Glutamatergic neuron (in vitro differentiated cells): Measurements from ENCODE around the gene AHNAK2. TPM values are rescaled to one million over a fixed set of nuclear protein-coding genes. Genes with fewer than 3 reads are reported as not detected.

Experiments used
- DNase-seq: peaks from one replicate; pipeline ENCODE4 v3.0.0; 2022
- H3K27ac Mint-ChIP-seq: one replicate; pipeline ENCODE4 v1.8.0; 2020; ENCODE audit warnings: mild to moderate bottlenecking, mixed read lengths, inconsistent platforms; ENCODE audit not compliant: unreplicated experiment
- H3K27me3 Mint-ChIP-seq: one replicate; pipeline ENCODE4 v1.8.0; 2020; ENCODE audit warnings: mild to moderate bottlenecking, moderate library complexity, mixed read lengths, inconsistent platforms; ENCODE audit not compliant: unreplicated experiment
- H3K36me3 Mint-ChIP-seq: one replicate; pipeline ENCODE4 v1.8.0; 2020; ENCODE audit warnings: mild to moderate bottlenecking, mixed read lengths, inconsistent platforms; ENCODE audit not compliant: unreplicated experiment
- H3K4me1 Mint-ChIP-seq: one replicate; pipeline ENCODE4 v1.8.0; 2020; ENCODE audit warnings: mild to moderate bottlenecking, low read depth, mixed read lengths, inconsistent platforms; ENCODE audit not compliant: unreplicated experiment
- H3K4me3 Mint-ChIP-seq: one replicate; pipeline ENCODE4 v1.8.0; 2020; ENCODE audit warnings: mild to moderate bottlenecking, mixed read lengths, inconsistent platforms; ENCODE audit not compliant: unreplicated experiment
- H3K9me3 Mint-ChIP-seq: one replicate; pipeline ENCODE4 v1.8.0; 2020; ENCODE audit warnings: mild to moderate bottlenecking, moderate library complexity, mixed read lengths, inconsistent platforms; ENCODE audit not compliant: unreplicated experiment
- CTCF ChIP-seq: fragments of 200-600 bp; sonication (generic); IDR thresholded peaks from one replicate; pipeline ENCODE4 v1.5.0; 2021; ENCODE audit not compliant: partially characterized antibody, unreplicated experiment
- total RNA-seq: library from RNA; stranded (reverse); fragmentation: NEBNext Ultra II Directional; extraction: Animal tissue kit (Norgen Biotek cat#: 25700); gene quantifications from one replicate; pipeline ENCODE4 v1.2.1, GENCODE V29; 2021; ENCODE audit not compliant: unreplicated experiment

The AHNAK2 gene
- total RNA-seq, 1 donor from 2014 or later, result 44.8 TPM

- H3K4me1 Mint-ChIP-seq, result peaks cover 2% of the 10 kb centered on the region
- H3K4me3 Mint-ChIP-seq, result no peak overlapping the region
- H3K9me3 Mint-ChIP-seq, result peaks cover 19% of the 10 kb centered on the region
- TF ChIP-seq CTCF, result no peak
- H3K27ac Mint-ChIP-seq, result no peak overlapping the region
- DNase-seq, result no peak
- H3K36me3 Mint-ChIP-seq, result peaks cover 23% of the 10 kb centered on the region
- peaks cover 11% of the 10 kb centered on the region for H3K27me3 Mint-ChIP-seq
These were observed 39.2 kb downstream of the AHNAK2 start for GRCh38 chr14:104938960-104939359.

DNA sequence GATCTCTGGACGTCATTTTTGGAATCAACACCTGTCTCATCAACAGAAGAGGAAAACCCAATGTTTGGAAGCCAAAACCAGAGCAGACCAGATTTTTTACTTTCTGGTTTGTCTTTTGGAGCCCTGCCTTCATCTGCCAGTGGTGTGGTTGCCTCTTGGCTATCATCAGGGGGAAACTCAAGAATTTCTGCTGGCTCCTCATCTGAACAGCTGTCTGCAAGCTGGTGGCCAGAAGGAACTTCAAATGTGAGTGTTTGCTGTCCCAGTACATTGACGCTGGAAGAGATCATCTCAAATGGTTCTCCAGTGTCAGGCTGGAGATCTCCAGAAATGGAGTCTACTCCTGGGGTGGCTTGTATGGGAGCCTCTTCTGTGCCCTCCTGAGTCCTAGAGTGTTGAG lies 39.7 kb downstream of the AHNAK2 start:
- peaks cover 11% of the 10 kb centered on the region for H3K27me3 Mint-ChIP-seq
- DNase-seq, result no peak
- H3K4me3 Mint-ChIP-seq, result no peak overlapping the region

GRCh38 chr14:104937694-104938365 lies 40.3 kb downstream of the AHNAK2 start:
- Mint-ChIP-seq H3K9me3 (peaks cover 19% of the 10 kb centered on the region), H3K4me3 (no peak overlapping the region), H3K36me3 (peaks cover 23% of the 10 kb centered on the region), H3K27me3 (peaks cover 11% of the 10 kb centered on the region), H3K4me1 (peaks cover 2% of the 10 kb centered on the region), H3K27ac (no peak overlapping the region)
- no peak for DNase-seq
- no peak for TF ChIP-seq CTCF

More for the DNA sequence above, 39.7 kb downstream of the AHNAK2 start:
- Mint-ChIP-seq H3K27ac (no peak overlapping the region), H3K4me1 (peaks cover 2% of the 10 kb centered on the region), H3K36me3 (peaks cover 23% of the 10 kb centered on the region), H3K9me3 (peaks cover 19% of the 10 kb centered on the region)
- no peak for TF ChIP-seq CTCF

DNA sequence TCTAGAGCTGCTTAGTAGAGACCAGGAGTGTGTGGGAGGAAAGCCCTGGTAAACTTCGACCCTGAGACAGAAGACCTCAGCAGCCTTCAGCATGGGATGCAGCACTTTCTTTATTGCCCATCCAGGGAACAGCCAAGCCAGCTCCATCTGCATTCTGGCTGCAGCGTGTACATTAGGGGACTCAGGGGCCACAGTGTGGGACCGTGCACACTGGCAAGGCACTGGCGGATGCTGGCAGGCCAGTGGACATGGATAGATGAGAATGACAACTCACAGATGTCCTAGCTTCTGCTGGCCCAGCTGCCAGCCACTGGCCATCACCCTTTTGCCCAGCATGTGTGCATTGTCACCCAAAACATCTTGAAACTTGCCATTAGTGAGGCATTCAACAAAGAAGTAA lies 41.0 kb downstream of the AHNAK2 start:
- DNase-seq, result peak; percentile 5
- Mint-ChIP-seq H3K4me3 (no peak overlapping the region), H3K27ac (no peak overlapping the region), H3K4me1 (peaks cover 2% of the 10 kb centered on the region), H3K9me3 (peaks cover 19% of the 10 kb centered on the region), H3K36me3 (peaks cover 23% of the 10 kb centered on the region), H3K27me3 (peaks cover 13% of the 10 kb centered on the region)
- no peak for TF ChIP-seq CTCF

GRCh38 chr14:104936361-104937155 lies 41.6 kb downstream of the AHNAK2 start:
- peaks cover 2% of the 10 kb centered on the region for H3K4me1 Mint-ChIP-seq
- peak; percentile 12 for DNase-seq
- peaks cover 23% of the 10 kb centered on the region for H3K36me3 Mint-ChIP-seq
- H3K9me3 Mint-ChIP-seq, result peaks cover 20% of the 10 kb centered on the region
- no peak overlapping the region for H3K4me3 Mint-ChIP-seq
- no peak for TF ChIP-seq CTCF
- no peak overlapping the region for H3K27ac Mint-ChIP-seq
- H3K27me3 Mint-ChIP-seq, result peaks cover 14% of the 10 kb centered on the region
